Measurements from ENCODE around the gene TNFRSF13B.

DNA sequence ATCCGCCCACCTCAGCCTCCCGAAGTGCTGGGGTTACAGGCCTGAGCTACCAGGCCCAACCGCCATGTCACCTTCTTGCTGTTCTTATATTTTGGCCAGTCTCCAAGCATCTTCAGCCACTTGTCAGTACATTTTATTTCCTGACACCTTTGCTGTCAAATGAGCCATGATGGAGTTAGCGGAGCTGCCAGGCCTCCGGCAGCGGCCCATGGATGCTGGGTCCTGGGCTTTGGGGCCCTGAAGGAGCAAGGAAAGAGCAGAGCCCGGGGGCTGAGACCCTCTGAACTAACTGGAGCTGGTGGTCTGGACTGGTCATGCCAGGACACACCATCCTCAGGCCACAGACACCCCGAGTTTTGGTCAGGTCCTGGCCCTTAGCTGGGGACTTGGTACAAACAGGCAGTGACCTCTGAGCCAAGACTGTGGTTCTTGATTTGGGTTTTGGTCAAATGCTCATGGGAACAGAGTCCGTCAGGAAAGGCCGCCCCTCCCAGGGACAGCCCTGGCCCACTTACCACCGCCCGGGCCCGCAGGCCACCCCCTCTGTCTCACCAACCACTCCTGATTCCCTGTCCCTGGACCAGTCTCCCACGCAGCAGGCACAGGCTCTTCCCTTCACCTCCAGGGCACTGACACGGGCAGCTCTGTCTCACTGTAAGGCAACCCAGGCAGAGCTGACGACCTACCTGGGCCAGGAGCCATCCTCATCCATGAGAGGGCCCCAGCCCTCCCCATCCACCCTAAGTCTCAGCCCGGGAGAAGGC, 42.0 kb downstream of the TNFRSF13B start:
- TF ChIP-seq, protein P1, sequence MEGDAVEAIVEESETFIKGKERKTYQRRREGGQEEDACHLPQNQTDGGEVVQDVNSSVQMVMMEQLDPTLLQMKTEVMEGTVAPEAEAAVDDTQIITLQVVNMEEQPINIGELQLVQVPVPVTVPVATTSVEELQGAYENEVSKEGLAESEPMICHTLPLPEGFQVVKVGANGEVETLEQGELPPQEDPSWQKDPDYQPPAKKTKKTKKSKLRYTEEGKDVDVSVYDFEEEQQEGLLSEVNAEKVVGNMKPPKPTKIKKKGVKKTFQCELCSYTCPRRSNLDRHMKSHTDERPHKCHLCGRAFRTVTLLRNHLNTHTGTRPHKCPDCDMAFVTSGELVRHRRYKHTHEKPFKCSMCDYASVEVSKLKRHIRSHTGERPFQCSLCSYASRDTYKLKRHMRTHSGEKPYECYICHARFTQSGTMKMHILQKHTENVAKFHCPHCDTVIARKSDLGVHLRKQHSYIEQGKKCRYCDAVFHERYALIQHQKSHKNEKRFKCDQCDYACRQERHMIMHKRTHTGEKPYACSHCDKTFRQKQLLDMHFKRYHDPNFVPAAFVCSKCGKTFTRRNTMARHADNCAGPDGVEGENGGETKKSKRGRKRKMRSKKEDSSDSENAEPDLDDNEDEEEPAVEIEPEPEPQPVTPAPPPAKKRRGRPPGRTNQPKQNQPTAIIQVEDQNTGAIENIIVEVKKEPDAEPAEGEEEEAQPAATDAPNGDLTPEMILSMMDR (IDR thresholded peaks at IDR 0.05; ENCODE audit: insufficient read depth, low read length): no peak
- TF ChIP-seq GABPA (IDR thresholded peaks at IDR 0.05; ENCODE audit: low read depth): no peak
- TF ChIP-seq, protein P2, sequence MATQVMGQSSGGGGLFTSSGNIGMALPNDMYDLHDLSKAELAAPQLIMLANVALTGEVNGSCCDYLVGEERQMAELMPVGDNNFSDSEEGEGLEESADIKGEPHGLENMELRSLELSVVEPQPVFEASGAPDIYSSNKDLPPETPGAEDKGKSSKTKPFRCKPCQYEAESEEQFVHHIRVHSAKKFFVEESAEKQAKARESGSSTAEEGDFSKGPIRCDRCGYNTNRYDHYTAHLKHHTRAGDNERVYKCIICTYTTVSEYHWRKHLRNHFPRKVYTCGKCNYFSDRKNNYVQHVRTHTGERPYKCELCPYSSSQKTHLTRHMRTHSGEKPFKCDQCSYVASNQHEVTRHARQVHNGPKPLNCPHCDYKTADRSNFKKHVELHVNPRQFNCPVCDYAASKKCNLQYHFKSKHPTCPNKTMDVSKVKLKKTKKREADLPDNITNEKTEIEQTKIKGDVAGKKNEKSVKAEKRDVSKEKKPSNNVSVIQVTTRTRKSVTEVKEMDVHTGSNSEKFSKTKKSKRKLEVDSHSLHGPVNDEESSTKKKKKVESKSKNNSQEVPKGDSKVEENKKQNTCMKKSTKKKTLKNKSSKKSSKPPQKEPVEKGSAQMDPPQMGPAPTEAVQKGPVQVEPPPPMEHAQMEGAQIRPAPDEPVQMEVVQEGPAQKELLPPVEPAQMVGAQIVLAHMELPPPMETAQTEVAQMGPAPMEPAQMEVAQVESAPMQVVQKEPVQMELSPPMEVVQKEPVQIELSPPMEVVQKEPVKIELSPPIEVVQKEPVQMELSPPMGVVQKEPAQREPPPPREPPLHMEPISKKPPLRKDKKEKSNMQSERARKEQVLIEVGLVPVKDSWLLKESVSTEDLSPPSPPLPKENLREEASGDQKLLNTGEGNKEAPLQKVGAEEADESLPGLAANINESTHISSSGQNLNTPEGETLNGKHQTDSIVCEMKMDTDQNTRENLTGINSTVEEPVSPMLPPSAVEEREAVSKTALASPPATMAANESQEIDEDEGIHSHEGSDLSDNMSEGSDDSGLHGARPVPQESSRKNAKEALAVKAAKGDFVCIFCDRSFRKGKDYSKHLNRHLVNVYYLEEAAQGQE (IDR thresholded peaks at IDR 0.05; ENCODE audit: insufficient replicate concordance, low read depth): no peak
